ENCODE results near the gene ANK2. TPM values are rescaled to one million over a fixed set of nuclear protein-coding genes. Genes with fewer than 3 reads are reported as not detected.

Gene ANK2
- total RNA-seq, 1 donor from 2014 or later, result 9.4 TPM

- H3K27me3 ChIP-seq, result no peaks in the 10 kb centered on the region
- H3K27ac ChIP-seq, result no peak overlapping the region
- H3K4me3 ChIP-seq, result no peak overlapping the region
- no peak for TF ChIP-seq CTCF (IDR thresholded peaks at IDR 0.05)
- H3K4me1 ChIP-seq, result no peaks in the 10 kb centered on the region
- H3K36me3 ChIP-seq, result no peaks in the 10 kb centered on the region
- intact Hi-C loops (cut with DNase I), result no loop called here
- no peaks in the 10 kb centered on the region for H3K9me3 ChIP-seq
- no peak for DNase-seq (ENCODE audit: low spot score in 2 of 2)
These were observed 41.3 kb upstream of the ANK2 start for GRCh38 chr4:113008135-113008534.

GRCh38 chr4:113008716-113009115, 40.7 kb upstream of the ANK2 start:
- intact Hi-C loops (cut with DNase I), result no loop called here
- H3K4me3 ChIP-seq, result no peak overlapping the region
- DNase-seq (ENCODE audit: low spot score in 2 of 2), result no peak
- H3K4me1 ChIP-seq, result no peaks in the 10 kb centered on the region
- H3K27ac ChIP-seq, result no peak overlapping the region
- no peaks in the 10 kb centered on the region for H3K9me3 ChIP-seq
- H3K36me3 ChIP-seq, result no peaks in the 10 kb centered on the region
- TF ChIP-seq CTCF (IDR thresholded peaks at IDR 0.05), result no peak
- H3K27me3 ChIP-seq, result no peaks in the 10 kb centered on the region

GRCh38 chr4:113009461-113009860, 40.0 kb upstream of the ANK2 start:
- H3K36me3 ChIP-seq, result no peaks in the 10 kb centered on the region
- DNase-seq (ENCODE audit: low spot score in 2 of 2), result no peak
- TF ChIP-seq CTCF (IDR thresholded peaks at IDR 0.05), result no peak
- no peaks in the 10 kb centered on the region for H3K27me3 ChIP-seq
- intact Hi-C loops (cut with DNase I), result no loop called here
- no peak overlapping the region for H3K27ac ChIP-seq
- no peaks in the 10 kb centered on the region for H3K9me3 ChIP-seq
- H3K4me1 ChIP-seq, result no peaks in the 10 kb centered on the region
- no peak overlapping the region for H3K4me3 ChIP-seq

- H3K4me3 ChIP-seq, result no peak overlapping the region
- H3K4me1 ChIP-seq, result no peaks in the 10 kb centered on the region
- TF ChIP-seq CTCF (IDR thresholded peaks at IDR 0.05), result no peak
- H3K36me3 ChIP-seq, result no peaks in the 10 kb centered on the region
- intact Hi-C loops (cut with DNase I), result no loop called here
- DNase-seq (ENCODE audit: low spot score in 2 of 2), result no peak
- H3K27ac ChIP-seq, result no peak overlapping the region
- H3K27me3 ChIP-seq, result no peaks in the 10 kb centered on the region
- no peaks in the 10 kb centered on the region for H3K9me3 ChIP-seq
These were observed 37.2 kb upstream of the ANK2 start for GRCh38 chr4:113012122-113012725.

GRCh38 chr4:113012786-113013185, 36.7 kb upstream of the ANK2 start:
- Histone ChIP-seq H3K4me1 (no peaks in the 10 kb centered on the region), H3K27ac (no peak overlapping the region), H3K9me3 (no peaks in the 10 kb centered on the region), H3K4me3 (no peak overlapping the region), H3K27me3 (no peaks in the 10 kb centered on the region), H3K36me3 (no peaks in the 10 kb centered on the region)
- intact Hi-C loops (cut with DNase I), result no loop called here
- no peak for TF ChIP-seq CTCF (IDR thresholded peaks at IDR 0.05)
- no peak for DNase-seq (ENCODE audit: low spot score in 2 of 2)

GRCh38 chr4:113013751-113014150, 35.7 kb upstream of the ANK2 start:
- intact Hi-C loops (cut with DNase I), result no loop called here
- Histone ChIP-seq H3K36me3 (no peaks in the 10 kb centered on the region), H3K27me3 (no peaks in the 10 kb centered on the region), H3K4me1 (no peaks in the 10 kb centered on the region), H3K27ac (no peak overlapping the region), H3K4me3 (no peak overlapping the region), H3K9me3 (no peaks in the 10 kb centered on the region)
- DNase-seq (ENCODE audit: low spot score in 2 of 2), result no peak
- no peak for TF ChIP-seq CTCF (IDR thresholded peaks at IDR 0.05)
